Transverse colon (tissue), 4 donors: ENCODE measurements around the gene BCOR. TPM values are rescaled to one million over a fixed set of nuclear protein-coding genes. Genes with fewer than 3 reads are reported as not detected.

Experiments
- DNase-seq: peaks from one replicate; pipeline ENCODE4 v3.0.0-alpha.2; 2019
- H3K27ac ChIP-seq, 4 donors: fragments of 200-600 bp; sonication (generic); 2 replicates each; pipeline ENCODE4 v1.5.1; 2016 to 2018; ENCODE audit warnings: inconsistent platforms in 4 of 4
- H3K27me3 ChIP-seq: fragments of 200-600 bp; sonication (generic); 2 replicates; pipeline ENCODE4 v1.5.1; 2017; ENCODE audit warnings: inconsistent platforms
- H3K36me3 ChIP-seq, 4 donors: fragments of 200-600 bp; sonication (generic); 2 replicates each; pipeline ENCODE4 v1.5.1; 2017 to 2019; ENCODE audit warnings: inconsistent platforms in 4 of 4
- H3K4me1 ChIP-seq, 4 donors: fragments of 200-600 bp; sonication (generic); 2 replicates each; pipeline ENCODE4 v1.5.1; 2017 to 2020; ENCODE audit warnings: inconsistent platforms in 4 of 4
- H3K4me3 ChIP-seq, 4 donors: fragments of 200-600 bp; sonication (generic); 1 replicate in 1 of 4; 2 replicates in 3 of 4; pipeline versions ENCODE4 v1.5.1 to v1.6.1; 2017 to 2019; ENCODE audit warnings: inconsistent platforms in 4 of 4
- H3K9me3 ChIP-seq, 2 donors: fragments of 200-600 bp; sonication (generic); 2 replicates each; pipeline ENCODE4 v1.5.1; 2017 to 2019; ENCODE audit warnings: inconsistent platforms in 2 of 2
- CTCF ChIP-seq, 5 experiments: fragments of 200-600 bp in 3 of 5; fragments of 450-650 bp in 2 of 5; sonication (generic) in 3 of 5; IDR thresholded peaks; 1 replicate in 2 of 5; 2 replicates in 3 of 5; pipeline ENCODE4 v1.5.1; 2016 to 2017; ENCODE audit warnings: antibody characterized with exemption in 5 of 5, inconsistent platforms in 3 of 5, mild to moderate bottlenecking in 2 of 5, moderate library complexity in 1 of 5
- EP300 ChIP-seq: sonication (generic); formaldehyde crosslinking; IDR thresholded peaks from one replicate; pipeline ENCODE4 v1.6.1; 2017; ENCODE audit warnings: antibody characterized with exemption, low read depth
- POLR2A ChIP-seq: fragments of 450-650 bp; IDR thresholded peaks from one replicate; pipeline ENCODE4 v1.6.1; 2016; ENCODE audit warnings: antibody characterized with exemption, mild to moderate bottlenecking, moderate library complexity
- POLR2AphosphoS5 ChIP-seq, 3 donors: sonication (generic); formaldehyde crosslinking; IDR thresholded peaks; one replicate each; pipeline ENCODE4 v1.6.1; 2016; ENCODE audit warnings: antibody characterized with exemption in 3 of 3
- WGBS, 2 donors: methylation state at CpG; one replicate each; pipeline ENCODE4 v1.1.5; 2018; ENCODE audit warnings: low coverage in 1 of 2; 5-methylcytosine and 5-hydroxymethylcytosine counted together
- in situ Hi-C, 4 donors: fragments of 200-750 bp; cut with MboI; loops; one replicate each; pipeline versions ENCODE4 v1.15.0 to v1.15.1; 2017; ENCODE audit warnings: low sequenced_read_pairs in 3 of 4, low pct_ligation_motif_present in 1 of 4, low pct_unique_long_range_greater_than_20kb in 1 of 4
- intact Hi-C: fragments of 100-400 bp; cut with DNase I; formaldehyde crosslinking; loops from one replicate; pipeline ENCODE4 v1.15.1; 2023; ENCODE audit warnings: low total_unique reads
- total RNA-seq, 4 donors: library from RNA; depleted of rRNA; stranded (reverse); fragments of >200 nt; gene quantifications; one replicate each; pipeline ENCODE4 v1.1.0, GENCODE V29; 2016

The BCOR gene
- total RNA-seq, 4 donors from 2014 or later, result 17.9 to 27.8 (median 20.4) TPM

GRCh38 chrX:40073439-40074054, 24.2 kb downstream of the BCOR start:
- no peaks in the 10 kb centered on the region for H3K9me3 ChIP-seq
- intact Hi-C loops (no loop called here), in situ Hi-C loops (no loop called here)
- DNase-seq, result no peak
- no peak overlapping the region for H3K27ac ChIP-seq
- H3K4me1 ChIP-seq, result no peaks in the 10 kb centered on the region
- 88% methylated on average over 25 of the region's 26 CpGs; no CpG with 5 or more reads in 1 of the 2 donors for WGBS, 2 donors
- H3K4me3 ChIP-seq, result no peak overlapping the region
- TF ChIP-seq EP300, result no peak
- TF ChIP-seq POLR2AphosphoS5 (IDR thresholded peaks at IDR 0.05), result no peak
- no peak for TF ChIP-seq POLR2A
- TF ChIP-seq CTCF (IDR thresholded peaks at IDR 0.05), result no peak
- H3K36me3 ChIP-seq, result peaks cover 0 to 5% (median 0%) of the 10 kb centered on the region in 4 donors
- no peaks in the 10 kb centered on the region for H3K27me3 ChIP-seq

DNA sequence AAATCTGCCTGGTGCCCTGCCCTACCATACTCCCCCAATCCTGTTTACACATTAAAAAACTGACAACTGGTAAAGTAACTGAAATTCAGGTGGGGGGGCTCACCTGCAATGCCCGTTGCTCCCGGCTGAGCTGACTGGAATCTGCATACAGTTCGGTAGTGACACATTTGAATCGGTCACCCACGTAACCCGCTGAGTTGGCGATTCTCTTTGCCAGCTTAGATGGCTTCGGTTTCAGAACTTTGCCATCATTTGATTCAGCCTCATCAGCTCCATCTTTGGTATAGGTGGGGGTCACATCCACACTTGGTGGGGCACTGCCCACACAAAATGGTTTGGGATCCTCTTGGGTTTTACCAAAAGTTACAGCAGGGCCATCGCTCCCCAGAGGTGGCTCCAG, 25.5 kb downstream of the BCOR start:
- Histone ChIP-seq H3K9me3 (no peaks in the 10 kb centered on the region), H3K4me1 (peaks cover 0 to under 1% (median 0%) of the 10 kb centered on the region in 4 donors), H3K4me3 (no peak overlapping the region), H3K27ac (no peak overlapping the region), H3K36me3 (peaks cover 0 to 5% (median 0%) of the 10 kb centered on the region in 4 donors), H3K27me3 (no peaks in the 10 kb centered on the region)
- no peak for TF ChIP-seq POLR2AphosphoS5 (IDR thresholded peaks at IDR 0.05)
- no peak for TF ChIP-seq CTCF (IDR thresholded peaks at IDR 0.05)
- no peak for TF ChIP-seq POLR2A
- TF ChIP-seq EP300, result no peak
- intact Hi-C loops (no loop called here), in situ Hi-C loops (no loop called here)
- WGBS, 2 donors, result 90% methylated on average over 9 of the region's 9 CpGs; no CpG with 5 or more reads in 1 of the 2 donors
- no peak for DNase-seq

- Histone ChIP-seq H3K36me3 (peaks cover 0 to 5% (median 0%) of the 10 kb centered on the region in 4 donors), H3K4me3 (no peak overlapping the region), H3K27ac (no peak overlapping the region), H3K27me3 (no peaks in the 10 kb centered on the region), H3K4me1 (peaks cover 0 to 4% (median 0%) of the 10 kb centered on the region in 4 donors), H3K9me3 (no peaks in the 10 kb centered on the region)
- in situ Hi-C loops (no loop called here), intact Hi-C loops (no loop called here)
- no peak for TF ChIP-seq POLR2A
- no peak for TF ChIP-seq EP300
- no peak for TF ChIP-seq POLR2AphosphoS5 (IDR thresholded peaks at IDR 0.05)
- no peak for TF ChIP-seq CTCF (IDR thresholded peaks at IDR 0.05)
- 80% methylated on average over 4 of the region's 4 CpGs; no CpG with 5 or more reads in 1 of the 2 donors for WGBS, 2 donors
- DNase-seq, result no peak
Observed at GRCh38 chrX:40068048-40068447, 29.7 kb downstream of the BCOR start.

DNA sequence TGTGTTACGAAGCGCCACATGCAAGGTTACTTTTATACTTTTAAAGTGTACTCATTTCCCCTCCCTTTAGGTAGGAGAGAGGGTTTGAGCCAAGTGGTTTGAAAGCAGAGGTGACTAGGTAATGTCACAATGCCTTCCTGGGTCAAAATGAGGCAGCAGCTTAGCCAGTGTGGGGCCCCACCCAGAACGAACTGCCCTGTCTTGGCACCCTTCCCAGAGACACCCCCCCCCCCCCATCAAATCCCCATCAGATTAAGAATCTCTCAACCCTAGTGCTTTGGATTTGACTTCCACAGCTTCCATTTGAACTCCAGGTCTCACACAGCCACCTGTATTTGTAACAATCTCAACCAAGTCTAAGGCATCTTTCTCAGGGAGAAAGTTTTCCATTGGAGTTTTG, 31.1 kb downstream of the BCOR start:
- Histone ChIP-seq H3K4me3 (no peak overlapping the region), H3K27me3 (no peaks in the 10 kb centered on the region), H3K27ac (no peak overlapping the region), H3K4me1 (peaks cover 0 to 4% (median 0%) of the 10 kb centered on the region in 4 donors), H3K36me3 (peaks cover 0 to 5% (median 0%) of the 10 kb centered on the region in 4 donors), H3K9me3 (no peaks in the 10 kb centered on the region)
- in situ Hi-C loops, result no loop called here
- DNase-seq, result no peak
- intact Hi-C loops, result no loop called here
- TF ChIP-seq POLR2A (no peak), CTCF (IDR thresholded peaks at IDR 0.05) (no peak), EP300 (no peak), POLR2AphosphoS5 (IDR thresholded peaks at IDR 0.05) (no peak)
- 60% methylated on average over 3 of the region's 3 CpGs; no CpG with 5 or more reads in 1 of the 2 donors for WGBS, 2 donors
